IPS DF 4.7 (cell line): ENCODE results near the gene ARHGAP20.
A peak's percentile ranks its signal among the peaks of the same experiment; 100 is the strongest.

Experiments
- DNase-seq: peaks from one replicate; pipeline ENCODE4 v3.0.0-alpha.2; 2013; ENCODE audit warnings: low spot score; ENCODE audit errors: extremely low read depth

Gene ARHGAP20

DNA sequence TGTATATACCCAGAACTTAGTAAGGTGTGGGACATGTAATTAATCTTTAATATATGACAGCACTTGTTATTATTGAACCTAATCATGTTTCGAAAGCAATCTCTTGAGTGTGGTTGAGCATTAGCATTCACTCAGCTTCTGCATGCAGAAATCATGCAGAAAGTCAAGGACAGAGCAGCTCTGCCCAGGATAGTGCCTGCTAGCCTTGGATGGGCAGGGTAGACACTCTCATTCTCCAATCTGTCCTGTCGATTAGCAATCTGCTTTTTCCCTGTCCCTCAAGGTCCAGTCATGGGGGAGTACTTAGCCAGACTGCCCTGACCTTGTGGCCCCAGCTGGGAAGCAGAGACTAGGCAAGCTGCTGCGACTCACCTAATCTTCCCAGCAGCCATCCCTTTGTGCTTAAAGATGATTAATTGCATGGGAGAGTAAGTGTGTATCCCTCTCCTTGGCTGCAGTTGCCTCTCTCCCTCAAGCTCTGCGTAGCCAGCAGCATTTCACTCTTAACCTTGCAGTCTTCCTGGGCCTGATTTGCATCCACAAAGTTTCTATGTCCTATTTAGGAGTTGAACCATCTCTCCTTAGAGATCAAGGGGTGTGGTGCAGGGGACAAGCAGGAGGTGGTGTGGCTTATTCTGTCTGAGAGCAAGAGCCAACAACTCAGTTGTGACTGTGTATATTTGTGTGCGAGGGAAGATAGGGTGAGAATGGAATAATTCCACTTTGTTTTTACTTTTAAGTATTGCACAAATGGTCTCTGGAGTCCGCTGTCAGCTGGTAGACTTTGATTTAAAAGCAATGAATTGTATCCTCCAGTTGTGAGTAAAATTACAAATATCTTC is 181.1 kb downstream of the ARHGAP20 start:
- DNase-seq: no peak

DNA sequence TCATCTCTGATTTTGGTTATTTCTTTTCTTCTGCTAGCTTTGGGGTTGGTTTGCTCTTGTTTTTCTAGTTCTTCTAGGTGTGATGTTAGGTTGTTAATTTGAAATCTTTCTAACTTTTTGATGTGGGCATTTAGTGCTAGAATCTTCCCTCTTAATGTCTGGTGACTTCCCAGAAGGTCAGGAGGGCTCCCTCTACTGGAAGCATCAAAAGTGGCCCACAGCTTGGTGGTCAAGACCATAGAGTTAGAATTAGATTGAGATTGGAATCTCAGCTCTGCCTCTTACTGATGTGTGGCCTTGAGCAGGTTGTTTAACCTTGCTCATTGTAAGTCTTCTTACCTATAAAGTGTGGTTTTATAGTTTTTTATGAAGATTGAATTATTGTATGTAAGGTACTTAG is 183.2 kb downstream of the ARHGAP20 start:
- peak; percentile 11 for DNase-seq

DNA sequence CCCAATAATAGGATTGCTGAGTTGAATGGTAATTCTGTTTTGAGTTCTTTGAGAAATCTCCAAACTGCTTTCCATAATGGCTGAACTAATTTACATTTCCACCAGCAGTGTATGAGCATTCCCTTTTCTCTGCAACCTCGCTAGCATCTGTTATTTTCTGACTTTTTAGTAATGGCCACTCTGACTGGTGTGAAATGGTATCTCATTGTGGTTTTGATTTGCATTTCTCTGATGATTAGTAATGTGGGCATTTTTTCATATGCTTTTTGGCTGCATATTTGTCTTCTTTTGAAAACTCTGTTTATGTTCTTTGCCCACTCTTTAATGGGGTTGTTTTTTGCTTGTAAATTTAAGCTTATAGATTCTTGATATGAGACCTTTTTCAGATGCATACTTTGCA is 185.1 kb downstream of the ARHGAP20 start:
- no peak for DNase-seq
